HEK293T (cell line): Measurements from ENCODE around the gene IFT20.

ENCODE experiments used
- CTCF ChIA-PET: fragments of 350-600 bp; formaldehyde crosslinking; extraction: SDS; loops from one replicate; lab custom pipeline; 2021; ENCODE audit warnings: antibody characterized with exemption, inconsistent platforms; lab: Yijun Ruan, JAX
- POLR2A ChIA-PET: fragments of 350-600 bp; formaldehyde crosslinking; extraction: SDS; loops from one replicate; lab custom pipeline; 2020; ENCODE audit warnings: antibody characterized with exemption, inconsistent platforms; lab: Yijun Ruan, JAX
- DNase-seq: peaks from one replicate; pipeline ENCODE4 v3.0.0; 2012; ENCODE audit warnings: mixed read lengths; ENCODE audit errors: extremely low spot score
- ARNT ChIP-seq: fragments of 450-650 bp; IDR thresholded peaks from 2 replicates; pipeline ENCODE4 v1.6.1; 2017; ENCODE audit warnings: mild to moderate bottlenecking
- BHLHE40 ChIP-seq: fragments of 450-650 bp; IDR thresholded peaks from 2 replicates; pipeline ENCODE4 v1.6.1; 2016; ENCODE audit warnings: mild to moderate bottlenecking, moderate library complexity, borderline replicate concordance
- CTBP1 ChIP-seq: fragments of 450-650 bp; IDR thresholded peaks from 2 replicates; pipeline ENCODE4 v1.6.1; 2016; ENCODE audit warnings: borderline replicate concordance
- ELF4 ChIP-seq: fragments of 450-650 bp; IDR thresholded peaks from 2 replicates; pipeline ENCODE4 v1.6.1; 2017; ENCODE audit warnings: antibody characterized with exemption
- FOXA1 ChIP-seq: fragments of 450-650 bp; IDR thresholded peaks from 2 replicates; pipeline ENCODE4 v1.6.1; 2016; ENCODE audit warnings: mild to moderate bottlenecking
- FOXK2 ChIP-seq: fragments of 450-650 bp; IDR thresholded peaks from 2 replicates; pipeline ENCODE4 v1.6.1; 2016; ENCODE audit warnings: mild to moderate bottlenecking
- FOXM1 ChIP-seq: fragments of 450-650 bp; IDR thresholded peaks from 2 replicates; pipeline ENCODE4 v1.6.1; 2017; ENCODE audit warnings: mild to moderate bottlenecking, borderline replicate concordance
- HDGF ChIP-seq: fragments of 450-650 bp; IDR thresholded peaks from 2 replicates; pipeline ENCODE4 v1.6.1; 2017; ENCODE audit warnings: antibody characterized with exemption, borderline replicate concordance
- L3MBTL2 ChIP-seq: fragments of 450-650 bp; conservative IDR thresholded peaks from 2 replicates; pipeline ENCODE4 v1.6.1; 2016; ENCODE audit warnings: mild to moderate bottlenecking
- LEF1 ChIP-seq: fragments of 450-650 bp; IDR thresholded peaks from 2 replicates; pipeline ENCODE4 v1.6.1; 2017; ENCODE audit warnings: mild to moderate bottlenecking, borderline replicate concordance
- NFRKB ChIP-seq: fragments of 450-650 bp; IDR thresholded peaks from 2 replicates; pipeline ENCODE4 v1.6.1; 2016; ENCODE audit warnings: mild to moderate bottlenecking, moderate library complexity
- SP1 ChIP-seq: fragments of 450-650 bp; IDR thresholded peaks from 2 replicates; pipeline ENCODE4 v1.6.1; 2017
- SUZ12 ChIP-seq: fragments of 450-650 bp; IDR thresholded peaks from 2 replicates; pipeline ENCODE4 v1.6.1; 2016; ENCODE audit warnings: mild to moderate bottlenecking
- TARDBP ChIP-seq: fragments of 450-650 bp; IDR thresholded peaks from 2 replicates; pipeline ENCODE4 v1.6.1; 2016
- ZNF384 ChIP-seq: fragments of 450-650 bp; IDR thresholded peaks from 2 replicates; pipeline ENCODE4 v1.6.1; 2016
- TF ChIP-seq, protein P1 (sequence below): fragments of 450-650 bp; IDR thresholded peaks from 2 replicates; pipeline ENCODE4 v1.6.1; 2016

The IFT20 gene

DNA sequence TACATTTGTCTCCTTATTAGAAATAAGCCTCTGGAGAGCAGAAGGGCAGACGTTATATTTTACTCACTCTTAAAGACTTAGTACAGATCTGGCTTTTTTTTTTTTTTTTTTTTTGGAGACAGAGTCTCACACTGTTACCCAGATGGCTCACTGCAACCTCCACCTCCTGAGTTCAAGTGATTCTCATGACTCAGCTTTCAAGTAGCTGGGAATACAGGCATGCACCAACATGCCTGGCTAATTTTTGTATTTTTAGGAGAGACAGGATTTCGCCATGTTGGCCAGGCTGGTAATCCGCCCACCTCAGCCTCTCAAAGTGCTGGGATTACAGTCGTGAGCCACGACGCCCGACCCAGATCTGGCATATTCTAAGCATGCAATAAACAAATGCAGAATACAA is 52.7 kb downstream of the IFT20 start:
- TF ChIP-seq ZNF384 (peak; percentile 60; the same call in 1 of the 2 replicates), SUZ12 (no peak)
- CTCF ChIA-PET: interaction anchor here (0.6 to 1.4 kb wide), 2 partner anchors 34 to 390 kb away, joined by 3 to 4 read pairs; no protein-coding TSS in a partner anchor
- no peak for DNase-seq
- POLR2A ChIA-PET: interaction anchor here (1.4 kb wide), 1 partner anchor 53 kb away, joined by 4 read pairs; the partner anchor contains the start of gene TNFAIP1

DNA sequence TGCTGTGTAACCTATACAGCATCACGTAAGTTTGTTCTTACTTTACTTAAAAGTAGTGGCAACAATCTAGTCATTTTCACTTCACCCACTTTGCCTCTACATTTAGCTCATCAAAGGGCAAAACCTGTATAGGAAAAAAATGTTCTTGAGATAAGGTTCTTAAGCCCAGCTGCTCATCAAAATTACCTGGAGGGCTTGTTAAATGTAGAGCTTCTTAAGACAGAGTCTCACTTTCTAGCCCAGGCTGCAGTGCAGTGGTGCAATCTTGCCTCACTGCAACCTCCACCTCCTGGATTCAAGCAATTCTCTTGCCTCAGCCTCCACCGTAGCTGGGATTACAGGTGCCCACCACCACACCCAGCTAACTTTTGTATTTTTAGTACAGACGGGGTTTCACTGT is 54.4 kb downstream of the IFT20 start:
- no peak for TF ChIP-seq HDGF
- TF ChIP-seq CTBP1: no peak
- no peak for TF ChIP-seq FOXK2
- TF ChIP-seq ARNT: no peak
- no peak for TF ChIP-seq FOXM1
- no peak for TF ChIP-seq SP1
- TF ChIP-seq ZNF384: no peak
- no peak for TF ChIP-seq FOXA1
- no peak for TF ChIP-seq ELF4
- no peak for TF ChIP-seq L3MBTL2
- no peak for TF ChIP-seq TARDBP
- TF ChIP-seq NFRKB: no peak
- TF ChIP-seq LEF1: no peak
- TF ChIP-seq, protein P1, sequence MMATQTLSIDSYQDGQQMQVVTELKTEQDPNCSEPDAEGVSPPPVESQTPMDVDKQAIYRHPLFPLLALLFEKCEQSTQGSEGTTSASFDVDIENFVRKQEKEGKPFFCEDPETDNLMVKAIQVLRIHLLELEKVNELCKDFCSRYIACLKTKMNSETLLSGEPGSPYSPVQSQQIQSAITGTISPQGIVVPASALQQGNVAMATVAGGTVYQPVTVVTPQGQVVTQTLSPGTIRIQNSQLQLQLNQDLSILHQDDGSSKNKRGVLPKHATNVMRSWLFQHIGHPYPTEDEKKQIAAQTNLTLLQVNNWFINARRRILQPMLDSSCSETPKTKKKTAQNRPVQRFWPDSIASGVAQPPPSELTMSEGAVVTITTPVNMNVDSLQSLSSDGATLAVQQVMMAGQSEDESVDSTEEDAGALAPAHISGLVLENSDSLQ: no peak
- TF ChIP-seq SUZ12: no peak
- no peak for TF ChIP-seq BHLHE40
- ChIA-PET CTCF (interaction anchor here (1.4 kb wide), 1 partner anchor 33 kb away, joined by 4 read pairs; no protein-coding TSS in a partner anchor), POLR2A (interaction anchor here (0.7 to 1.4 kb wide), 3 partner anchors 10 to 126 kb away, joined by 3 to 7 read pairs (median 3); partner anchors contain the start of genes IFT20, SLC46A1 and TNFAIP1)
- no peak for DNase-seq

DNA sequence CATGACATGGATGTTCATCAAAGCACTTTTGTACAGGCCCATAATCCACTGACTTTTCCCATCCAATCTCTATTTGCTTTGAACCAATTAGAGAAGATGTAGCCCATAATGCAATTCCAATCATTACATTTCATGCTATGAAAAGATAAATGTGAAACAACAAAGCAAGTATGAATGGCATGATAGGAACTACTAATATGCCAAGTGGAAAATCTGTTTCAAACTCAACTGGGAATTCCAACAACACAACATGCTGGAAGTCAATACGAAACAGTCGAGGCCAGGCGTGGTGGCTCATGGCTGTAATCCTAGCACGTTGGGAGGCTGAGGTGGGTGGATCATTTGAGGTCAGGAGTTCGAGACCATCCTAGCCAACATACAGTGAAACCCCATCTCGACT is 55.9 kb downstream of the IFT20 start:
- DNase-seq: no peak
- ChIA-PET CTCF (interaction anchor here (1.0 kb wide), 1 partner anchor 28 kb away, joined by 3 read pairs; no protein-coding TSS in a partner anchor), POLR2A (no interaction called here)
- TF ChIP-seq FOXK2: no peak
- TF ChIP-seq L3MBTL2: no peak
- TF ChIP-seq FOXA1: no peak
- no peak for TF ChIP-seq HDGF
- no peak for TF ChIP-seq CTBP1
- no peak for TF ChIP-seq FOXM1
- no peak for TF ChIP-seq SP1
- no peak for TF ChIP-seq SUZ12
- TF ChIP-seq, protein P1: no peak
- TF ChIP-seq BHLHE40: no peak
- no peak for TF ChIP-seq LEF1
- TF ChIP-seq NFRKB: no peak
- TF ChIP-seq ELF4: no peak
- no peak for TF ChIP-seq TARDBP
- no peak for TF ChIP-seq ZNF384
- no peak for TF ChIP-seq ARNT
